IPS-11a (cell line): ENCODE results near the gene TCF4.

Source experiments
- H3K4me3 ChIP-seq: one replicate; pipeline ENCODE4 v1.5.1; 2013; ENCODE audit warnings: low read depth, low read length, control low read depth

Gene TCF4

DNA sequence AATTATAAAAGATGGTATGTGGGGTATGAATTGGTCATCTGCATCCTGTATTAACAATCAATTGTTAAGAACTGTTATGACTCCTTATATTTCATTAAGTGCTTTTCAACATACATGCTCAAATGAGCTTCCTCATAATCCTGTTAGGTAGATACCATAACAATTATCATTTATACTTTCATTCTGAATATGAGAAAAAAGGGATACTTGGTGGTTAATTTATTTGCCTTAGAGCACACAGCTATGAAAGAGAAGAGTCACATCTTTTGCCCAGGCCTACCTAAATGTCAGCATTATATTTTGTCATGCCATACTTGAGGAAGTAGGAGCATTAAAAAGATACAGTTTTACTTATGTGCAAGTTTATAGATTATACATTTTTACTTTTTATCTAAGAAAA is 169.6 kb downstream of the TCF4 start:
- H3K4me3 ChIP-seq: no peak overlapping the region

DNA sequence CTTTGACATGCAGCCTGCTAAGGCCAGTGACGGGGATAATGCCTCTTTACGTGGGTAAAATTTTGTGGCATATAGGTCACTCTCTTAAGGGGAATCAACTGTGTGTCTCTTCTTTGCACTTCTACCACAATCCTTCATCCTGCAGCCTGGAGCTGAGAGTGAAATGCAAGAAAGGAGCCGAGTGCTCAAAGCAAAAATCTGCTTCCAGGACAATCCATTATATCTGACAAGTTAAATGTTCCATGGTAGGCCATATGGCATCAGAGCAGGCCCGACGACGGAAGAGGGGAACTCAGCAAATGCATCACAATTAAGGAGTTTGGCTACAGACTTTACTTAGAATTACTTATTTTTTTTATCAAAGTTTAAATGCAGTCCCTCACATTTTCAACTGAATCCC is 171.2 kb downstream of the TCF4 start:
- no peak overlapping the region for H3K4me3 ChIP-seq

DNA sequence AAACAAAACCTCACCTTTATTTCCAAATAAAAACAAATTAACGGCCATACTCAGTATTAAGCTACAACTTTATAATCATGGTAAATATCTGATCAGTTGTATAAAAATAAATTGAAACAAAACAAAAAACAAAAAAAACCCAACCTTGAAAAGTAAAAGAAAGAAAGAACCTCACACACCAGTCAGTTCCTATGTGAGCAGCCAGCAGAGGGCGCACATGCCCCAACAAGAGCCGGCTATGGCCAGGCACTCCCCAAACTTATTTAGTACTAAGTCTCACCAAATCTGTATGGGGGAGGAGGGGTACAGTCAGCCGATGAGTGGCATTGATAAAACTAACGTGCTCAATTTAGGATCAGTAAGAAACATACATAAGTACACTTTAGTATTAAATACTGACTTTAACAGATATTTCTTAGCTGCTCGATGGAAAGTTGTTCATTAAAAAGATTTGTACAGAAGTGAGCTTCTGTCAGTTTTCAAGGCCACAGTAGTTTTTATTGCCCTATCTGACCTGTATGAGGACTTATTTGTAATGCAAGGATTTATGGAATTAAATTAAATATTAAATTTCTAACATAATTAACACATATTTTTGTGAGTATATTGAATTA is 172.6 kb downstream of the TCF4 start:
- no peak overlapping the region for H3K4me3 ChIP-seq

DNA sequence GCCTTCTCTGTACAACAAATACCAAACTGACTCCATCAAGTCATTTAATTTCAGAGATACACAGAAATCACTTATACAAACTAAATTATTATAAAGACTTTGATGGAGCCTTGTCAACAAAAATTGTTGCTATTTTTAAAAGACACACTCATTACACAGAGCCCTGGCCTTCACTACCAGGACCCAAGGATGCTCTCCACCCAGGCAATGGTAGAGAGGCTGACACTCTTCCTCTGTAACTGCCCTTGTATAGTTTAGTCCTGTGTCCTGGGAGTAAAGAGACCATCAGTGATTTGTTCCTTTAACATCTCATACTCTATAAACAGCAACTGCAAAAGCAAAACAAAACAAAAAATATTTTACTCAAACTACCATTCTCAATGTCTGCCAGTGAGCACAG is 173.5 kb downstream of the TCF4 start:
- H3K4me3 ChIP-seq: no peak overlapping the region

DNA sequence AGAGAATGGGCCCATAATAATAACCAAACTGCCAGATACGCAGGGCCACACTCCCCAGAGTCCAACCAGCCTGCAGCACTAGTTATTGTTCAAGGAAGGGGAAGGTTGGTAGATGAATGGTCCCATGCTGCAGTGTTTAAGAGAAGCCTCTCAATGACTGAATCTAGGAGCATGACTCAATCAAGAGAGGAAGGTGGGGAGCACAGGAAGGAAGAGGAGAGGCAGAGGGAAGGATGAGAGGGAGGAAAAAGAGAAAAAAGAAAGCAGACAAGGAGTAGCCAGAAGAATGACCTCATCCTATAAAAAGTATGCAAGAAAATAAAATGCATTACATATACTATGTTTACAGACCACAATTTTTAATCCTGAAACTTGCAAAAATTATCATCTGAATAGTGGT is 174.5 kb downstream of the TCF4 start:
- H3K4me3 ChIP-seq: no peak overlapping the region

DNA sequence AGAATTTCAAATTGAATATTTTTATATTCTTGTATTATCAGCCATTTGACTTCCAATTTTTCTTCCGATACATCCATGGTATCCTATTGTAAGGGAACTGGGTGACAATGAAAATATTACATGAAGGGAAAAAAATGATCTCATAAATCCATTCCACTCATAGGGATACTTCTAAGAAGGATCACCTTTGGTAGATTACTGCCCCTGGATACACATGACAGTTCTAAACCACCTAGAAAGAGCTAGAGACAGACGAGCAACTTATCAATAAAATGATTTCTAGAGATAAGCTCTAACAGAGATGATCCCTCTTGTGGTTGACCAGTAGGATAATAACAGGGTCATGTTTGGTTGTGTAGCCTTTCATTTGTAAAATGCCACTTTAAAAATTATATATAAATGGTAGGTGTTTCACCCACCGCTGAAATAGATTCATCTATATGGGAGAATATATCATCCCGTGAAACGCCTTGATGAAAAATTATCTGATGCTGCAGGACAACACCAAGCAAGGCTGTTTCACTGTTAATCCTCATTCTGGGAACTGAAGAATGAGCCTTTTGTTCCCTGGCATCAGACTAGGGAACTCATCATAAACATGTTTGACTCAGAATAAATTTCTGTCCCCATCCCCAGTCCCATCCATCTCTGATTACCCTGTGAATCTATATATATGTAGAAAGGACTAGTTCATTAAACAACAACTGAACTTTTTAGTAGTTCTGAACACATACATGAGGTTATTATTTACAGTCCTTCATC is 180.0 kb downstream of the TCF4 start:
- H3K4me3 ChIP-seq: no peak overlapping the region

DNA sequence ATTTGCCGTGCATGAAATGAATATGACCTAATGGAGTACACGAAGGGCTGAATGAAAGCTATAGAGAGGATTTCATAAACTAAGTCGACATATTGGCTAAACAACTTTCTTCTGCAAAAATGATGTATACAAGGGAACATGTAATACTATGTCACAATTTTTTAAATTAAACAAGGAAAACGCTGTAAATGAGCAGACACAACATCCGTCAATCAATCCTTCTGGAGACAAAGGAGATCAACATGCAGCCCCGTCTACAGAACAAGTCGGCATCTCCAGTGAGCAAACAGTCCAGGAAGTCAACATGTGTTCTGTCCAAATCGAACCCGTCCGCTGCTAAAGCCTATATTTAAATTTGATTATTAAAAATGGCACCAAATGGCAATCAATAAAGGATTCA is 180.8 kb downstream of the TCF4 start:
- H3K4me3 ChIP-seq: no peak overlapping the region

DNA sequence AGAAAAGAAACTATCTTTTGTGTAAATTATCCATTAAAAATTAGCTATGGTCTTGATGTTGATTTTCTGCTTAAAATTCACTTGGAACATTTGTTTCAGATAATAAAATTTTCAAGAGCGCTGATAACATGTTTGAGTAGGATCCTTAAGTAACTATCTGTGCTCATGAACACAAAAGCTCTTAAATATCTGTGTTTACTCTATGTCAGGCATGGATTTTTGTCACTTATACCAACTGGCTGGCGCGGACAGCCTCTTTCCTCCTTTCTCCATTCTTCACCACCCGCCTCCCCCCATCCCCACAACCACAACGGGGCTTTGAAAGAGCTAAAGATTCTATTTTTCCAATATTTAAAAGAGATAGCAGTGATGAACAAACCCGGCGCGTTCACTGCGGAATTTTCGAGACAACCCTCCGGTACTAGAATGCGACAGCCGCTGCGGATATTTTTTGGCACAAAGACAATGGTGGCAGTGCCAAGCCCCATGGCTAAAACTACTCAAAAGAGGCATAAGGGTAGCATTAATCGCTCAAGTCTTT is 181.5 kb downstream of the TCF4 start:
- H3K4me3 ChIP-seq: no peak overlapping the region

DNA sequence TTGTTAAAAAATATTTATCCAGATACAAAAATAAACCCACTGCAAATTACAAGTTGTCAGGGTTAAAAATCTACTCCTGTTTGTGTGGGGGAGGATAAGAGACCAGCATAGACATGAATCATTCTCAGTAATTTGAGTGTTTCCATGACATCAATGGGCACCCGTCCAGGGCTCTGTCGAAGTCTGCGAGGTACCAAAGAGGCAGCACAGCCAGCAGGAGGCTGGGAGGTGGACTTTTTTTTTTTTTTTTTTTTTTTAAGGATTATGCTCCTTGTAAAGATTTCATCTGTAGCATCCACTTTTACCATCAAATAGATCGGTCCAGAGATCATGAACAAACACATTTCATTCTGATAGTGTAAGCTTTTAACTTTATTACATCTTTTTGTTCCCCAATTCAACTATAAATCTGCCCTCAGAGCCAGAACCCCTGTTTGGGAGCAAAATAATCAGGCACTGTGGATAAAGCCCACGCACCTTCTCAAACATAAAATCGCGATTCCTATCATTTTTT is 182.0 kb downstream of the TCF4 start:
- H3K4me3 ChIP-seq: no peak overlapping the region

DNA sequence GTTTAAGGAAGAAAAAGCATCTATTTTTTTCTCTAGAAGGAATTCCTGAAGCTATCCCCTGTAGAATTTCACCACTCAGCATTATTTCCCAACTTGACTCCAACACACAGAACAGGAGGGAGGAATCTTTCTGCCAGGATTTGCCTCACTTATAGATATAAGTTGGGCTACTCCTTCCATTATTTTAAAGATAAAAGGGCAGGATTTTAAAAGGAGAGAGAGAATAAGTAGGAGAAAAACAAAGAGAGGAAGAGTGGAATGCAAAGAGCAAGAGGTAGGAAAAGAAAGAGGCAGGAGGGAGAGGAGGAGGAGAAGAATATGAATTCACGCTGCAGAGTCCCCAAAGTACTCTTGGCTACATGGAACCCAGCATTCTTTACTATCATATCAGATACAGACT is 182.5 kb downstream of the TCF4 start:
- H3K4me3 ChIP-seq: no peak overlapping the region

DNA sequence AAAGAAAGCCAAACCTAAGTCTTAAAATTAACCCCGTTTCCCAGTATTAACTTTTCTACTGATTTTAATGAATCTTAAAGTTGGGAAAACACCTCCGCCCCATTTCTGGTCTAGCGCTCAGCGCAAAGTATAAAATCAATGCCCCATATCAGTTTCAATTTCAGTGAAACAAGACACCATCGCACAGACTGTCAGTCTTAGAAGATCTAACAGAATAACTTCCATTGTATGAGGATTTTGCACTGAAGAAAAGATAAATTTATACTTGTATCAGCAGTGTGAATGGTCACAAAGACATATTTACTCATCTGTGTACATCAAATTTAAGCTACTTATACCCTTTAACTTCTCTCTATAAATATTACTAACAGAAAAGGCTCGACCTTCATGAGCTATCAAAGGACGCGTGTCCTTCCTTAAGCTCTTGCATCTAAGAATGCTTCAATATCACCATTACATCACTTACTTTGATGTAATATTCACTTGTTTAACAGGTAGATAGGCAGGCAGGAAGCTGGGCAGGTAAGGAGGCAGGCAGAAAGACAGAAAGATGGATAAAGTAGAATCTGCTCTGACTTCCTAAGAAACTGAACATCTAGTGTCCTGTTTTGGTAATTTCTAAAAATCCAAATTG is 183.0 kb downstream of the TCF4 start:
- no peak overlapping the region for H3K4me3 ChIP-seq

DNA sequence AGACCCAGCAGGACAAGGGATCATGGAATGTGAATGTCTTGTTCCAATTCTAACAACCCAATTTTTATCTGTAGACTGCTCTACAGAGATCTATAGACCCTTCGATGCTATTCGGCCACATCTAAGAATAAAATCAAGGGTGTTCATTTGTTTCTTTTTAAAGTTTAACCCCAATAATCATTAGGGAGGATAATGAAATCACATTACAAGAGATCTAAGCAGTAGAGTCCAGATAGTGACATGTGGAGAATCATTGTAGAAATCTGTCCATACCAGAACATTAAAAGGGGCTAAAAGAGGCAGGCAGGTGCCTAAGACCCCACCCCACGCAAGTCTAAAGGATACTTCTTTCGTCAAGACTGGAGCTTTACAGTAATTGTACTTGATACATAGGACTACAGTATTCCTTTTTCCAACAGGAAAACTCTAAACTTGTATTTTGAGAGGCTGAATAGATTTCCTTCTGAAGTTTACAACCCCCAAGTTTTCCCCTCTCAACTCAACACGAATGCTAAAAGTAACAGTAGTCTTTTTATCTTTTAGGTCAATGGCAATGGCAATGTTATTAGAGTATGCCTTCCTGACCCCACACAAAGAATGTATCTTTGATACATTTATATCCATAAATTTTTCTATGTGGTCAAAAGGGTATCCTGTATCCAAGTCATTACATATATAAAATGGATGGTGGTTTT is 183.7 kb downstream of the TCF4 start:
- no peak overlapping the region for H3K4me3 ChIP-seq

DNA sequence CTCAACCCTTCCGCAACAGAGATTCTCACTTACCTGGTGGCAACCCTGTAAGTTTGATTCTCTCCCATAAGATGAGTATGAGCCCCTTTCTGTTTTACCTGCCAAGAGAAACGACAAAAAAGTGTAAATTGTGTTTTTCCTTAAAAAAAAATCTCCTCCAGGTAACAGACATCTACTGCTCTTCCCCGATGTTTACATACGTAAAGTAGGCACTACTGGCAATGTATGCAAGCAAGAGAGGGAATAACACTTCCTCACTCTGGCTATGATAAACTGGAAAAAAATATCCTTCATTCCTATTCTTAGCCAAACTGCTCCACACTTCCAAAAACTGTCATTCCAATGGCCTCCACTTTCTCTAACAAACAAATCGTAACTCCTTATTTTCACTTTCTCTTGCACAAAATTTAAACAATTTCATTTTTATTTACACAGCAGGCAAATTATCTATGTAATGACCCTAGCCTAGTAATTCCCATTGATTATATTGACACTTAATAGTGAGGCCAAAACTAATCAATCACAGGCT is 184.5 kb downstream of the TCF4 start:
- no peak overlapping the region for H3K4me3 ChIP-seq

DNA sequence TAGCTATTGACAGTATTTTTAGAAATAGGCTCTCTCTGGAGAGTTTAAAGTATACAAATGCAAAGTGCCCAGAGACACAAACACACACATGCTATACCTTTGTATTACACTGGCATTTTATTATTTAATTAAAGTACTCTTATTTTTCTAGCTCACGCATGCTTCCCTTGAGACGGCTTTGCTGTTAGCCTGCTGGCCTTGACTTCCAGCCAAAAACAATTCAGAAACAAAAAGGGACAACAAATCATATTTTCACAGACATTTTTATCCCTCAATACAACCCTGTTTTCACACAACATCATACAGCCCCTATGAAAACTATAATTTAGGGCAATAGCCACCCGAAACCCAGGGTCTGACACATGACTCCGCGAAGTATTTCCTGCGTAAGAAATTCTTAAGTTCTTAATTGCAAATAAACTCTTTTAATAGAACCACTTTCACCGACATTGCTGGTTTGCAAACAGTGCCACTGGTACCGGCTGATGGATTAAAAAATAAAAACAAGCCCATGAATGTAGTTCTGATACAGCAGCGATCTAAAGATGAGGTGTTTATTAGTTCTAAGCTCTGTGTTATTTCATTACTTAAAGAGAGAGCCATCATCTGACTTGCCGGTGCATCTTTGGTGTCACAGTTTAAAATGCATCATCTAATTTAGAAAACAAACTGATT is 185.1 kb downstream of the TCF4 start:
- no peak overlapping the region for H3K4me3 ChIP-seq

DNA sequence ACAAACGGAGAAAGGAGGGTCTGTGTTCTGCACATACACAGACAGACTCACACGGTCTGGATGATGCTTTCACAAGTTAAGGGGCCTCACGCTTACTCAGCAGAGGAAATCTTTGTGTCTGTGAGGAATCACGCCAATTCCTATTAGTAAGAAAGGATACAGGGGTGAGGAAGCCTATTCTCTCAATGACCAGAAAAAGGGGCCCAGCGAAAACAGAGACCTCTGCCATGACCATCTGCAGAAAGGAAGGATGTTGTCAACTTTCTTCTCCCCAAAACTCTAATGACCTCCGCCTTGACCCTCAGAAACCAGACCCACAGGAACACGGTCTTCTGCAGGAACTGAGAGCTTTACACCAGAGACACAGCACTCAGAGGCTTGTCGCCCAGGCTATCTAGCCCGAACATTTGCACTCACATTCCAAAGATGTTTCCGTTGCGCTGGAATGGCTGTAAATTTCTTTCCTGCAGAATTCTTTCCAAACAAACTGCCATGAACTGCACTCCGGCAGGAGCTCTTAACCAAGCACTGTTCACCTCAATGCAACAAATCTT is 186.3 kb downstream of the TCF4 start:
- no peak overlapping the region for H3K4me3 ChIP-seq

DNA sequence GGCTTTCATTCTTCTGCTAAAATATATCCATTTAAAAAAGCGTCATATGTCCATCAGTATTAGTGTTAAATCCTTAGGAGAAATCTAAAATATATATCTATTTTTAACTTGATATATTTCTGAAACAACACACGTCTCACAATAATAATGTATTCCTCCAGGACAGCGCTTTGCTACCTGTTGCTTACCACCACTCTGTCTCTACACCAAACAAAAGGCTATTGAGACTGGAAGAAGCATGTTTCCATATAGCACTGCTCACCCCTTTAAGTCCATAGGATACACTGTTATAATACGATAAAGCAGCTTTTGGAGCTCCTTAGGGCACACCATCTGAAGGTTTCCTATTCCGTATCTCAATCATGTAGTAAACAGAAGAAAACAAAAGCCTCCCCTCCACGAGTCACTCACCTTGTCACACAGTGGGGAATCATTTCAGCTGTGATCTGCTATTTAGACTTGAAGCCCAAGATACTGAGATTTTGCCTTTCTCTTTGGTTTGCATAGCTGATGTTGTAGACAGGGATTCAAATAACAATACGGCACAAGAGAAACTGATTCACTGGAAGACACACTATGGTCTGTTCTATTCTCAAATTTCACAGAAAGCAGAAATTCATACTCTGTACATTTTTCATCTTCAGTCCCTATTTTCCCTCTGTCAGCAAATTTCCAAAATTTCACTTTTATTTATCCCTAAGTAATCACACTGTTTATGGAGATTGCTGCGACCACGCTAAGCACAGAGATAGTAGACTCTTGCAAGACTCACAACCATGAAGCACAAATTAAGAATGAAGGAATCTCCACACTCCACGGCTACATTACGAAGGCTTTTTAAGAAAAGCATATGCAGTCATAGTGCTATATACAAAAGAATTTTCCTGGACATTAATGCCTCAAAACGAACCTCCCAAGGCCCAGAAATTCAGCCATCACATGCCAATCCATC is 187.1 kb downstream of the TCF4 start:
- H3K4me3 ChIP-seq: no peak overlapping the region

DNA sequence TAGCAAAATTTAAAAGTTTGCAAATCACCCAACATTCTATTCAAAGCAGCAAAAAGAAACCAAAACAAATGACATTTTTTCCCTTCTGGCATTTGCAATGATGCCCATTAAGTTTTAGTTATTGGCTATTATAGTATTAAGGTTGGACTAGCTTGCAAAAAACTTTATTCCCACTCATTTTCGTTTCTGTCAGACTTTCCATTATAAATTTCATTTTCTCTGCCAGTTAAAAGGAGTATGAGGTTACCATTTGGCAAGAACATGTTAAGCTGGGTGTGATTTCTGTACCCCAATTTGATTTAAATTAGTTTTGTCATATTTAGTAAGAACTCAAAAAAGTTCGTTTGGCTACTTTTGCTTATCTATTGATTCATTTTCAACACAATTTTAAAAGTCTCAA is 187.9 kb downstream of the TCF4 start:
- no peak overlapping the region for H3K4me3 ChIP-seq

DNA sequence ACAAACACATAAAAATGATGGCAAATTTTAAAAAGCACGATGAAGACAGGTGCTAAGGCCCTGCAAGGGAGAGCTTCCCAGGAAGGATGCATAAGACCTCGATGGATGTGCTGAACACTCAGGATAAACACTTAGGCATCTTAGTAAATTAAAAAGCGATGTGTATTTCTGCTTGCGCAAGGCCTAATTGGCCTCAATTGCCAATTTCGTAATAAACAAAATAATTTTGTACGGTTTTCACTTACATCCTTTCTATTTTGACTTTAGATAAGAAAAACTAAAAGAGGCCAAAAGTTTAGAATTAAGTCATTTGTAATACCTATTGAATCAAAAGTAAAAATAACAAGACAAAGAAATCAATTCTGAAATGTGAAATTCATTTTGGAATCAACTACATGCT is 189.1 kb downstream of the TCF4 start:
- H3K4me3 ChIP-seq: no peak overlapping the region

DNA sequence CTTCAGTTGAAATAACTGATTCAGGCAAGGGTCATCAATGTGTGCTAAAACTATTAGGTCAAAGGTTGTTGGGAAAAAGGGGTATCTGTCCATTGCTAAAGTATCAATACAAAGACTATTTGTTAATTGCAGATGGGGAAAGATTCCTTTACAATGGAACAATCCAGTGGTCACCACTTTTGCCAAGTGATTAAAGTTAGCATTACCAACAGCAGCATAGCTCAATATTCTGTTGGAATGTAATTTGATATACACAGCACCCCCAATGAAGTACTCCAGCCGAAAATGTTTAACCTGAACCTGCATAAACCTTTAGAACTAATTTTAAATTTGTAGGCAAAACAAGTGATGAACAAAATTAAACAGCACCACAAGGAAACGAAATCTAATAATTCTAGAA is 191.0 kb downstream of the TCF4 start:
- no peak overlapping the region for H3K4me3 ChIP-seq
